Cardiac fibroblast (primary cell): ENCODE measurements around the gene UGCG.

Source experiments
- DNase-seq, 2 donors: peaks; one replicate each; pipeline versions ENCODE4 v3.0.0 to v3.0.0-alpha.2; 2010; ENCODE audit warnings: low read depth in 2 of 2
- H3K4me3 ChIP-seq, 2 donors: replicated peaks in 1 of 2; 1 replicate in 1 of 2; 2 replicates in 1 of 2; pipeline ENCODE4 v1.5.1; 2011; ENCODE audit warnings: low read depth in 2 of 2, low read length in 2 of 2, mild to moderate bottlenecking in 2 of 2, moderate library complexity in 1 of 2
- TF ChIP-seq, protein P1 (sequence below): IDR thresholded peaks from one replicate; pipeline ENCODE4 v1.5.1; 2011; ENCODE audit warnings: low read depth, mild to moderate bottlenecking, low read length, inconsistent platforms

The UGCG gene

DNA sequence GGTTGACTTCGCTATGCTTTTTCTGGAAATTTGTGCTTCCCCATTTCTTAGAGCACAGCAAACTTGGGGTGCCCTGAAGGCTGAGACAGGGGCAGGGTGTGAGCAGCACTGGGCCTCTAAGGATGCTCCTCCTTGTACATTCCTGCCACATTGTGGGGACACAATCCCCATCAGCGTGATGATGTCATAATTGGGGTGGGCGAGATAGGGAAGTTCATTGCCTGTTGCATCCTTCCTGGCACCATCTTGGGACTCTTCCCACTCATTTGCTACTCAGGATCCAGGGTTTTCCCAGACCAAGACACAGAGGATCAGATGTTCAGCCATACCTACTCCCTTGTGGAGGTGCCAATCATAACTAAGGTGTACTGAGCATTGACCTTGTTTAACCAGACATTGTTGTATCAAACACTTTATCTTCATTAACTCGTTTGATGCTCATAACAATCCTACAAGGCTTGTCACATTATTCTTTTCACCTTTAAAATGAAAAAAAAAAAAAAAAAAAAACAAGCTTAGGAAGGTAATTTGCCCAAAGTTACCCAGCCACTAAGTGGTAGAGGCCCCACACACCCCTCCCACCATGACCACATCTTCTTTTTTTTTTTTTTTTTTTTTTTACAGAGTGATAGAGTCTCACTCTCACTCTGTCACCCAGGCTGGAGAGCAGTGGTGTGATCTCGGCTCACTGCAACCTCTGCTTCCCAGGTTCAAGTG is 87.6 kb downstream of the UGCG start:
- TF ChIP-seq, protein P1, sequence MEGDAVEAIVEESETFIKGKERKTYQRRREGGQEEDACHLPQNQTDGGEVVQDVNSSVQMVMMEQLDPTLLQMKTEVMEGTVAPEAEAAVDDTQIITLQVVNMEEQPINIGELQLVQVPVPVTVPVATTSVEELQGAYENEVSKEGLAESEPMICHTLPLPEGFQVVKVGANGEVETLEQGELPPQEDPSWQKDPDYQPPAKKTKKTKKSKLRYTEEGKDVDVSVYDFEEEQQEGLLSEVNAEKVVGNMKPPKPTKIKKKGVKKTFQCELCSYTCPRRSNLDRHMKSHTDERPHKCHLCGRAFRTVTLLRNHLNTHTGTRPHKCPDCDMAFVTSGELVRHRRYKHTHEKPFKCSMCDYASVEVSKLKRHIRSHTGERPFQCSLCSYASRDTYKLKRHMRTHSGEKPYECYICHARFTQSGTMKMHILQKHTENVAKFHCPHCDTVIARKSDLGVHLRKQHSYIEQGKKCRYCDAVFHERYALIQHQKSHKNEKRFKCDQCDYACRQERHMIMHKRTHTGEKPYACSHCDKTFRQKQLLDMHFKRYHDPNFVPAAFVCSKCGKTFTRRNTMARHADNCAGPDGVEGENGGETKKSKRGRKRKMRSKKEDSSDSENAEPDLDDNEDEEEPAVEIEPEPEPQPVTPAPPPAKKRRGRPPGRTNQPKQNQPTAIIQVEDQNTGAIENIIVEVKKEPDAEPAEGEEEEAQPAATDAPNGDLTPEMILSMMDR: no peak
- DNase-seq: no peak

More for the DNA sequence above, 87.6 kb downstream of the UGCG start:
- H3K4me3 ChIP-seq: no peak overlapping the region
